SK-N-SH (cell line): ENCODE measurements around the gene KRTAP5-5.

ENCODE experiments used
- CHD2 ChIP-seq: fragments of 150-350 bp; IDR thresholded peaks from 2 replicates; pipeline ENCODE4 v1.6.1; 2018; ENCODE audit warnings: low read length; ENCODE audit not compliant: partially characterized antibody
- EZH2phosphoT487 ChIP-seq: fragments of 200-600 bp; sonication (generic); IDR thresholded peaks from 2 replicates; pipeline ENCODE4 v1.6.1; 2017; ENCODE audit warnings: low read depth, mixed run types, mild to moderate bottlenecking, antibody characterized with exemption, moderate library complexity, borderline replicate concordance
- FOXJ3 ChIP-seq: sonication (generic); formaldehyde crosslinking; IDR thresholded peaks from 2 replicates; pipeline ENCODE4 v1.5.1; 2020; ENCODE audit warnings: mild to moderate bottlenecking, missing genetic modification reagents
- JUND ChIP-seq: IDR thresholded peaks from 2 replicates; pipeline ENCODE4 v1.4.0; 2012
- MEF2A ChIP-seq: IDR thresholded peaks from 2 replicates; pipeline ENCODE4 v1.4.0; 2012; ENCODE audit warnings: low read depth, borderline replicate concordance
- RAD21 ChIP-seq: IDR thresholded peaks from 2 replicates; pipeline ENCODE4 v1.6.1; 2012; ENCODE audit warnings: mild to moderate bottlenecking, low read length
- RFX5 ChIP-seq: IDR thresholded peaks from 2 replicates; pipeline ENCODE4 v1.6.1; 2012; ENCODE audit warnings: mild to moderate bottlenecking, improper control_type of control experiment, low read length
- TEAD4 ChIP-seq: IDR thresholded peaks from 2 replicates; pipeline ENCODE4 v1.4.0; 2012; ENCODE audit warnings: mild to moderate bottlenecking, borderline replicate concordance; ENCODE audit not compliant: insufficient read depth
- YY1 ChIP-seq: IDR thresholded peaks from 2 replicates; pipeline ENCODE4 v1.4.0; 2012; ENCODE audit warnings: low read depth, mild to moderate bottlenecking
- TF ChIP-seq, protein P1 (sequence below): fragments of 200-600 bp; sonication (generic); IDR thresholded peaks from 2 replicates; pipeline ENCODE4 v1.6.1; 2017; ENCODE audit warnings: antibody characterized with exemption, mild to moderate bottlenecking, moderate library complexity
- TF ChIP-seq, protein P2 (sequence below): IDR thresholded peaks from 2 replicates; pipeline ENCODE4 v1.4.0; 2012; ENCODE audit warnings: low read depth, borderline replicate concordance

DNA sequence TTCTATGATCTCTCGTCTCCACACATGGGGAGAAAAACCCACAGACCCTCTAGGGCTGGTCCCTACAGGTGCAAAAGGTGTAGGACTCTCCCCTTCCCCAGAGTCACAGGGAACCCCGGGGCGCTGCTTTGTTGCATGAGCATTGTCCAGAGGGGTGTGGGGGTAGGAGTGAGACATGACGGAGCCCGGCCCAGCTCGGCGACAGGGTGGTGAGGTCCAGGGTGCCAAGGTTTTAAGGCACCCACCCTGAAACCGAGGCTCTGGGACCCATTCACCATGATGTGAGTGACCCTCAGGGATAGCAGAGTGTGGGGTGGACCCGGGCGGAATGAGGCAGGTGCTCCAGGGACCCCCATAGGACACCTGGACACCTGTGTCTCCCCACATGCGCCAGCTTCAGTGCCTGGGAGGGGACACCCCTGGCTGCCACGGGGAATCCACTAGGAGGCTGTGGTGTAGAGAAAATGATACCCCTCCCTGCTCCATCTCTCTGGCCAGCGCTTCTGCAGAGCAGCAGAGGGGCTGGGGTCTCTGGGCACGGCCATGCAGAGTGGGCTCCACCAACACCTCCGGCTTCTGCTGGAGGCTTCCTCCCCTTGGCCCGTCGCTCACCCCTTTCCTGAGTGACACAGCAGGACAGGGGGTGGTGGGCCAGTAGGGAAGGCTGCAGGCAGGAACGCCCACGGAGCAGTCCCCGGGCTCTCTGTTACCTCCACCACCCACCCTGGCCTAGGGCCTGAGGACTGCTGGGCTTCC is 15.2 kb downstream of the KRTAP5-5 start:
- TF ChIP-seq, protein P1, sequence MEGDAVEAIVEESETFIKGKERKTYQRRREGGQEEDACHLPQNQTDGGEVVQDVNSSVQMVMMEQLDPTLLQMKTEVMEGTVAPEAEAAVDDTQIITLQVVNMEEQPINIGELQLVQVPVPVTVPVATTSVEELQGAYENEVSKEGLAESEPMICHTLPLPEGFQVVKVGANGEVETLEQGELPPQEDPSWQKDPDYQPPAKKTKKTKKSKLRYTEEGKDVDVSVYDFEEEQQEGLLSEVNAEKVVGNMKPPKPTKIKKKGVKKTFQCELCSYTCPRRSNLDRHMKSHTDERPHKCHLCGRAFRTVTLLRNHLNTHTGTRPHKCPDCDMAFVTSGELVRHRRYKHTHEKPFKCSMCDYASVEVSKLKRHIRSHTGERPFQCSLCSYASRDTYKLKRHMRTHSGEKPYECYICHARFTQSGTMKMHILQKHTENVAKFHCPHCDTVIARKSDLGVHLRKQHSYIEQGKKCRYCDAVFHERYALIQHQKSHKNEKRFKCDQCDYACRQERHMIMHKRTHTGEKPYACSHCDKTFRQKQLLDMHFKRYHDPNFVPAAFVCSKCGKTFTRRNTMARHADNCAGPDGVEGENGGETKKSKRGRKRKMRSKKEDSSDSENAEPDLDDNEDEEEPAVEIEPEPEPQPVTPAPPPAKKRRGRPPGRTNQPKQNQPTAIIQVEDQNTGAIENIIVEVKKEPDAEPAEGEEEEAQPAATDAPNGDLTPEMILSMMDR = no peak
- TF ChIP-seq EZH2phosphoT487 (no peak), YY1 (no peak), RFX5 (no peak), RAD21 (no peak), FOXJ3 (CRISPR knock-in tag) (no peak), JUND (no peak), CHD2 (no peak), MEF2A (no peak), TEAD4 (no peak)
- TF ChIP-seq, protein P2, sequence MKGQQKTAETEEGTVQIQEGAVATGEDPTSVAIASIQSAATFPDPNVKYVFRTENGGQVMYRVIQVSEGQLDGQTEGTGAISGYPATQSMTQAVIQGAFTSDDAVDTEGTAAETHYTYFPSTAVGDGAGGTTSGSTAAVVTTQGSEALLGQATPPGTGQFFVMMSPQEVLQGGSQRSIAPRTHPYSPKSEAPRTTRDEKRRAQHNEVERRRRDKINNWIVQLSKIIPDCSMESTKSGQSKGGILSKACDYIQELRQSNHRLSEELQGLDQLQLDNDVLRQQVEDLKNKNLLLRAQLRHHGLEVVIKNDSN = no peak
